Measurements from ENCODE around the gene ERC2. TPM values are rescaled to one million over a fixed set of nuclear protein-coding genes. Genes with fewer than 3 reads are reported as not detected.

The ERC2 gene
- total RNA-seq, 3 donors from 2014 or later (not counting 1 experiment from before 2014, with no cell fraction given) = not detected

DNA sequence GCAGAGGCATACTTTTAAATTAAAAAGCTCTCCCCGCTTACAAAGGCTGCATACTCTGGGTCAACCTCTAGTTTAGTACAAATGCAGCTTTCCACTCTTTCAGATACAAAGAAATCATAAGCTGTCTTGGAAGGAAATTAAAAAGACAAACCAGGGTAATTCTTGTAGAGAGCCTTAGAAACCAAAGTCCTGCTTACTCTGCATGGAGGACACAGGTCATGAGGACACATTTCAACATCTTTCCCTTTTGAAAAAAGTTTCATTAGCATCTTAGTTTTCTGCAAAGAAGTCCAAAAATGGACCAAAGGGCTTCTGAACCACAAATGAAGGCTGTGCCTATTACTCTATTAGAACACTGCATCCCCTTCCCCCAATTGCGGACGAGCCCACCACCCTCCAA, 930.7 kb downstream of the ERC2 start:
- H3K4me1 ChIP-seq (ENCODE audit: control insufficient read depth, insufficient read depth, low read length) = no peaks in the 10 kb centered on the region
- H3K27ac Mint-ChIP-seq = no peak overlapping the region
- no peaks in the 10 kb centered on the region for H3K36me3 Mint-ChIP-seq
- no peaks in the 10 kb centered on the region for H3K27me3 ChIP-seq (ENCODE audit: control insufficient read depth, insufficient read depth, low read length)
- DNase-seq (no peak), ATAC-seq (no peak)
- peaks cover 0 to 2% of the 10 kb centered on the region in 2 donors for H3K9me3 Mint-ChIP-seq
- H3K27me3 Mint-ChIP-seq (ENCODE audit: low read depth in 2 of 2) = no peaks in the 10 kb centered on the region
- H3K4me3 ChIP-seq (ENCODE audit: low read length) = no peak overlapping the region
- no peak overlapping the region for H3K27ac ChIP-seq (ENCODE audit: low read length)
- intact Hi-C loops (cut with micrococcal nuclease) = no loop called here
- 89% methylated on average over 1 of the region's 3 CpGs for WGBS (ENCODE audit: insufficient coverage)
- no peaks in the 10 kb centered on the region for H3K4me1 Mint-ChIP-seq
- TF ChIP-seq, protein P1, sequence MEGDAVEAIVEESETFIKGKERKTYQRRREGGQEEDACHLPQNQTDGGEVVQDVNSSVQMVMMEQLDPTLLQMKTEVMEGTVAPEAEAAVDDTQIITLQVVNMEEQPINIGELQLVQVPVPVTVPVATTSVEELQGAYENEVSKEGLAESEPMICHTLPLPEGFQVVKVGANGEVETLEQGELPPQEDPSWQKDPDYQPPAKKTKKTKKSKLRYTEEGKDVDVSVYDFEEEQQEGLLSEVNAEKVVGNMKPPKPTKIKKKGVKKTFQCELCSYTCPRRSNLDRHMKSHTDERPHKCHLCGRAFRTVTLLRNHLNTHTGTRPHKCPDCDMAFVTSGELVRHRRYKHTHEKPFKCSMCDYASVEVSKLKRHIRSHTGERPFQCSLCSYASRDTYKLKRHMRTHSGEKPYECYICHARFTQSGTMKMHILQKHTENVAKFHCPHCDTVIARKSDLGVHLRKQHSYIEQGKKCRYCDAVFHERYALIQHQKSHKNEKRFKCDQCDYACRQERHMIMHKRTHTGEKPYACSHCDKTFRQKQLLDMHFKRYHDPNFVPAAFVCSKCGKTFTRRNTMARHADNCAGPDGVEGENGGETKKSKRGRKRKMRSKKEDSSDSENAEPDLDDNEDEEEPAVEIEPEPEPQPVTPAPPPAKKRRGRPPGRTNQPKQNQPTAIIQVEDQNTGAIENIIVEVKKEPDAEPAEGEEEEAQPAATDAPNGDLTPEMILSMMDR (IDR thresholded peaks at IDR 0.05) = no peak
- no peak overlapping the region for H3K4me3 Mint-ChIP-seq
- no peaks in the 10 kb centered on the region for H3K36me3 ChIP-seq (ENCODE audit: control insufficient read depth, insufficient read depth, low read length)
- H3K9me3 ChIP-seq (ENCODE audit: control insufficient read depth, insufficient read depth, low read length) = no peaks in the 10 kb centered on the region

DNA sequence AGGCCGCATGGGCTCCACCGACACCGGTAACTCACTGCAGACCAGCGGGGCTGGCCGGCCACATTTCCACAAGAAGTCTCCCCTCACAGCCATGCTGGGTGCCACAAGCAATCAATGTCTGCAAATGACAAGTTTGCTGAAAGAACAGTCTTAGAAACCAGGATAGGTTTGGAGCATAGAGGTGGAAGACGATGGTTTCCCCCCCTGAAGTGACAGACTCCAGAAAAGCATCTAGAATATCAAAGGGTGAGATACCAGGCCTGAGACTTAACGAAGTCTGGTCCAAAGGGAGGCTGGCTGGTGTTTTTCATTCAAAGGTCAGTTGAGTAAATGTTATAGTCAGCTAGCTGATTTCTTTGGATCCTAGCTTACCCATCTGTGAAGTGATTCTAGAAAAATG, 931.1 kb downstream of the ERC2 start:
- Histone ChIP-seq H3K4me3 (ENCODE audit: low read length) (no peak overlapping the region), H3K9me3 (ENCODE audit: control insufficient read depth, insufficient read depth, low read length) (no peaks in the 10 kb centered on the region), H3K36me3 (ENCODE audit: control insufficient read depth, insufficient read depth, low read length) (no peaks in the 10 kb centered on the region), H3K27ac (ENCODE audit: low read length) (no peak overlapping the region), H3K4me1 (ENCODE audit: control insufficient read depth, insufficient read depth, low read length) (no peaks in the 10 kb centered on the region), H3K27me3 (ENCODE audit: control insufficient read depth, insufficient read depth, low read length) (no peaks in the 10 kb centered on the region)
- H3K27me3 Mint-ChIP-seq (ENCODE audit: low read depth in 2 of 2) = no peaks in the 10 kb centered on the region
- peaks cover 0 to 2% of the 10 kb centered on the region in 2 donors for H3K9me3 Mint-ChIP-seq
- no peak overlapping the region for H3K4me3 Mint-ChIP-seq
- ATAC-seq (no peak), DNase-seq (no peak)
- no peak overlapping the region for H3K27ac Mint-ChIP-seq
- 90% methylated on average over 7 of the region's 7 CpGs for WGBS (ENCODE audit: insufficient coverage)
- intact Hi-C loops (cut with micrococcal nuclease) = no loop called here
- no peaks in the 10 kb centered on the region for H3K36me3 Mint-ChIP-seq
- TF ChIP-seq, protein P1 (IDR thresholded peaks at IDR 0.05) = no peak
- H3K4me1 Mint-ChIP-seq = no peaks in the 10 kb centered on the region

DNA sequence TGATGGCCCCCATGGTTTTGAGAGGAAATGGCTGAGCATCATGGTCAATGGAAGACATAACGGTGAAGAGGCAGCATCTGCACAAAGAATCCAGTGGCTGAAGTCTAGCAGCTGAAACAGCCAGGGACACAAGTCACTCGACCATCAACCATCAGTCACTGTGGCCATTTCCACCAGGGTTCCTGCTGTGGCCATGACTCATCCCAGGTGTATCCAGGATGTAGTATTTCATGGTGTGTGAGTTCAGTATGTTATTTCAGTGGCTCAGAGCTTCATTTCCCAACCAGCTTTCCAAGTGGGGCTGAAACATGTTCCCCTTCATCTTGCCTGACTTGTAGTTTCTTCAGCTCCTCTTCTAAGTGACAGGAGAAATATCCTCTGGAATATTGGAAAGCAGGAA, 933.4 kb downstream of the ERC2 start:
- 80% methylated on average over 2 of the region's 2 CpGs for WGBS (ENCODE audit: insufficient coverage)
- Mint-ChIP-seq H3K27me3 (ENCODE audit: low read depth in 2 of 2) (no peaks in the 10 kb centered on the region), H3K9me3 (peaks cover 0 to 2% of the 10 kb centered on the region in 2 donors), H3K4me1 (no peaks in the 10 kb centered on the region), H3K27ac (no peak overlapping the region), H3K4me3 (no peak overlapping the region), H3K36me3 (no peaks in the 10 kb centered on the region)
- TF ChIP-seq, protein P1 (IDR thresholded peaks at IDR 0.05) = no peak
- no peaks in the 10 kb centered on the region for H3K4me1 ChIP-seq (ENCODE audit: control insufficient read depth, insufficient read depth, low read length)
- no peaks in the 10 kb centered on the region for H3K9me3 ChIP-seq (ENCODE audit: control insufficient read depth, insufficient read depth, low read length)
- no peak overlapping the region for H3K4me3 ChIP-seq (ENCODE audit: low read length)
- H3K27ac ChIP-seq (ENCODE audit: low read length) = no peak overlapping the region
- H3K27me3 ChIP-seq (ENCODE audit: control insufficient read depth, insufficient read depth, low read length) = no peaks in the 10 kb centered on the region
- DNase-seq = no peak
- no peaks in the 10 kb centered on the region for H3K36me3 ChIP-seq (ENCODE audit: control insufficient read depth, insufficient read depth, low read length)
- ATAC-seq = no peak
- intact Hi-C loops (cut with micrococcal nuclease) = no loop called here

DNA sequence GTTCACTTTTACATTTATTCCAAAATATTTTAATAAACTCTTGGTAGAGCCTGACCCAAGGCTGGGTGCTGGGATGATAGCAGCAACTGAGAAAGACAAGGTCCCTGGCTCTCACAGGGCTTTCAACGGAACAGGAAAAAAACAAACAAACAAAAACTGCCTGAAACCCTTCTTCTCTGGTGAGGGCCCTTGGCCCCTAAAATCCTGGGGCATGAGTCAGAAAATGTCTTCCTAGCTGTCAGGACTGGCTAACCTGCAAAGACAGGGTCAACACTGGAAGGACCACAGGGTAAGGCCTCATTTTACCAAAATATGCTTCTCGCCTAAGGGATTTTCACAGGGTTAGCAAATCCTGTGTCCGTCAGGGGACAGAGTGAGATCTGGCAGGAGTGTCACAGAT, 935.5 kb downstream of the ERC2 start:
- no peaks in the 10 kb centered on the region for H3K9me3 ChIP-seq (ENCODE audit: control insufficient read depth, insufficient read depth, low read length)

More for the DNA sequence above, 935.5 kb downstream of the ERC2 start:
- H3K27me3 Mint-ChIP-seq (ENCODE audit: low read depth in 2 of 2) = no peaks in the 10 kb centered on the region
- no peaks in the 10 kb centered on the region for H3K36me3 Mint-ChIP-seq
- Histone ChIP-seq H3K27me3 (ENCODE audit: control insufficient read depth, insufficient read depth, low read length) (no peaks in the 10 kb centered on the region), H3K4me1 (ENCODE audit: control insufficient read depth, insufficient read depth, low read length) (no peaks in the 10 kb centered on the region), H3K27ac (ENCODE audit: low read length) (no peak overlapping the region), H3K36me3 (ENCODE audit: control insufficient read depth, insufficient read depth, low read length) (no peaks in the 10 kb centered on the region), H3K4me3 (ENCODE audit: low read length) (no peak overlapping the region)
- peaks cover 0 to 2% of the 10 kb centered on the region in 2 donors for H3K9me3 Mint-ChIP-seq
- DNase-seq (no peak), ATAC-seq (no peak)
- intact Hi-C loops (cut with micrococcal nuclease) = no loop called here
- H3K27ac Mint-ChIP-seq = no peak overlapping the region
- H3K4me1 Mint-ChIP-seq = no peaks in the 10 kb centered on the region
- no peak overlapping the region for H3K4me3 Mint-ChIP-seq
- TF ChIP-seq, protein P1 (IDR thresholded peaks at IDR 0.05) = no peak
- 90% methylated on average over 3 of the region's 3 CpGs for WGBS (ENCODE audit: insufficient coverage)

Data from natural killer cell (primary cell).